ENCODE data around the gene YIPF2.

GRCh38 chr19:10887616-10888367 lies 40.6 kb downstream of the YIPF2 start:
- TF ChIP-seq, protein P1, sequence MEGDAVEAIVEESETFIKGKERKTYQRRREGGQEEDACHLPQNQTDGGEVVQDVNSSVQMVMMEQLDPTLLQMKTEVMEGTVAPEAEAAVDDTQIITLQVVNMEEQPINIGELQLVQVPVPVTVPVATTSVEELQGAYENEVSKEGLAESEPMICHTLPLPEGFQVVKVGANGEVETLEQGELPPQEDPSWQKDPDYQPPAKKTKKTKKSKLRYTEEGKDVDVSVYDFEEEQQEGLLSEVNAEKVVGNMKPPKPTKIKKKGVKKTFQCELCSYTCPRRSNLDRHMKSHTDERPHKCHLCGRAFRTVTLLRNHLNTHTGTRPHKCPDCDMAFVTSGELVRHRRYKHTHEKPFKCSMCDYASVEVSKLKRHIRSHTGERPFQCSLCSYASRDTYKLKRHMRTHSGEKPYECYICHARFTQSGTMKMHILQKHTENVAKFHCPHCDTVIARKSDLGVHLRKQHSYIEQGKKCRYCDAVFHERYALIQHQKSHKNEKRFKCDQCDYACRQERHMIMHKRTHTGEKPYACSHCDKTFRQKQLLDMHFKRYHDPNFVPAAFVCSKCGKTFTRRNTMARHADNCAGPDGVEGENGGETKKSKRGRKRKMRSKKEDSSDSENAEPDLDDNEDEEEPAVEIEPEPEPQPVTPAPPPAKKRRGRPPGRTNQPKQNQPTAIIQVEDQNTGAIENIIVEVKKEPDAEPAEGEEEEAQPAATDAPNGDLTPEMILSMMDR (IDR thresholded peaks at IDR 0.05) = no peak
- TF ChIP-seq POLR2AphosphoS5 (IDR thresholded peaks at IDR 0.05) (no peak), POLR2A (IDR thresholded peaks at IDR 0.05) (no peak), EP300 (IDR thresholded peaks at IDR 0.05) (no peak)

All from upper lobe of left lung (tissue), 4 donors.